Keratinocyte (primary cell): ENCODE data around the gene CCDC126.

Experiments
- EZH2 ChIP-seq: IDR thresholded peaks from one replicate; pipeline ENCODE4 v1.6.1; 2012; ENCODE audit warnings: inconsistent platforms, mild to moderate bottlenecking, low read length, moderate library complexity
- TF ChIP-seq, protein P1 (sequence below), 3 experiments: IDR thresholded peaks in 1 of 3; conservative IDR thresholded peaks in 1 of 3; optimal IDR thresholded peaks in 1 of 3; 2 replicates in 2 of 3; 3 replicates in 1 of 3; pipeline versions ENCODE3 to v1.5.1; 2011; ENCODE audit warnings: low read length in 3 of 3, mild to moderate bottlenecking in 3 of 3, moderate library complexity in 2 of 3, control low read depth in 1 of 3, inconsistent platforms in 1 of 3; ENCODE audit not compliant: insufficient read depth in 2 of 3; ENCODE audit errors: extremely low read depth in 1 of 3

DNA sequence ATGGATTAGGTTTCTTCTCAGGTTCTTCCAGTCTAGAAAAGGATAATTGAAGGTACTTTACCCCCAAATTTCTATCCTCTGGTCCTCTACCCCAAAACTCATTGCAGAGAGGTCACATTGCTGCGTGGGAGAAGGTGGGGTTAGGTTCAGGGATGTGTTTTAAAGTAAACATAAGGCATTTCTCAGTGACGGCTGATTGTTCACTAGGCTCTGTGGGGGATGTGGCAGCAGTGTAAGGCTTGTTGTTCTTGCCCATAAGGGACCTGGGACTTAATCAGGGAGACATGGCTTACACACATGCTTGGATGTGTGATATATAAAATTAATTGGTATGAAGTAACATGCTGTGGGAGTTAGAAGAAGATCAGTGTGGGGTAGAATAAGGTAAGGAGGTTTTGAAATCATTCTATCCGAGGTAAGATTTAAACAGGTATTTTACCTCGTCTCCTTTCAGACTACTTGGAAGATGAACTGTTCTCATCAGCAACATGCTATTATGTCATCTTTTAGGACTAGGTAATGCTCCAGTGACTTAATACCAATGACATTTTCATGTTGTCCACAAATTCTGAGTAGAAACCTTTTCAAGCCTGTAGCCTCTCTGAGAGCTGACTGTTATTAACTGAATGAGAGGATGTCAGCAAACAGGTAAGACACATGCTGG lies 6.6 kb downstream of the CCDC126 start:
- TF ChIP-seq, protein P1, sequence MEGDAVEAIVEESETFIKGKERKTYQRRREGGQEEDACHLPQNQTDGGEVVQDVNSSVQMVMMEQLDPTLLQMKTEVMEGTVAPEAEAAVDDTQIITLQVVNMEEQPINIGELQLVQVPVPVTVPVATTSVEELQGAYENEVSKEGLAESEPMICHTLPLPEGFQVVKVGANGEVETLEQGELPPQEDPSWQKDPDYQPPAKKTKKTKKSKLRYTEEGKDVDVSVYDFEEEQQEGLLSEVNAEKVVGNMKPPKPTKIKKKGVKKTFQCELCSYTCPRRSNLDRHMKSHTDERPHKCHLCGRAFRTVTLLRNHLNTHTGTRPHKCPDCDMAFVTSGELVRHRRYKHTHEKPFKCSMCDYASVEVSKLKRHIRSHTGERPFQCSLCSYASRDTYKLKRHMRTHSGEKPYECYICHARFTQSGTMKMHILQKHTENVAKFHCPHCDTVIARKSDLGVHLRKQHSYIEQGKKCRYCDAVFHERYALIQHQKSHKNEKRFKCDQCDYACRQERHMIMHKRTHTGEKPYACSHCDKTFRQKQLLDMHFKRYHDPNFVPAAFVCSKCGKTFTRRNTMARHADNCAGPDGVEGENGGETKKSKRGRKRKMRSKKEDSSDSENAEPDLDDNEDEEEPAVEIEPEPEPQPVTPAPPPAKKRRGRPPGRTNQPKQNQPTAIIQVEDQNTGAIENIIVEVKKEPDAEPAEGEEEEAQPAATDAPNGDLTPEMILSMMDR (optimal IDR thresholded peaks at IDR 0.05 in 1 of 3, IDR thresholded peaks at IDR 0.05 in 1 of 3, conservative IDR thresholded peaks at IDR 0.05 in 1 of 3; ENCODE audit: extremely low read depth in 1 of 3, insufficient read depth in 2 of 3, low read length in 3 of 3) = no peak
- TF ChIP-seq EZH2 = no peak
